HG02981 (cell line): ENCODE data around the gene ZDHHC21.
A peak's percentile ranks its signal among the peaks of the same experiment; 100 is the strongest.

Experiments
- ATAC-seq: cut with Tn5 transposase; IDR thresholded peaks from one replicate; pipeline ENCODE4 v1.9.1; 2021; ENCODE audit warnings: mild to moderate bottlenecking, moderate library complexity; ENCODE audit not compliant: unreplicated experiment

Gene ZDHHC21

DNA sequence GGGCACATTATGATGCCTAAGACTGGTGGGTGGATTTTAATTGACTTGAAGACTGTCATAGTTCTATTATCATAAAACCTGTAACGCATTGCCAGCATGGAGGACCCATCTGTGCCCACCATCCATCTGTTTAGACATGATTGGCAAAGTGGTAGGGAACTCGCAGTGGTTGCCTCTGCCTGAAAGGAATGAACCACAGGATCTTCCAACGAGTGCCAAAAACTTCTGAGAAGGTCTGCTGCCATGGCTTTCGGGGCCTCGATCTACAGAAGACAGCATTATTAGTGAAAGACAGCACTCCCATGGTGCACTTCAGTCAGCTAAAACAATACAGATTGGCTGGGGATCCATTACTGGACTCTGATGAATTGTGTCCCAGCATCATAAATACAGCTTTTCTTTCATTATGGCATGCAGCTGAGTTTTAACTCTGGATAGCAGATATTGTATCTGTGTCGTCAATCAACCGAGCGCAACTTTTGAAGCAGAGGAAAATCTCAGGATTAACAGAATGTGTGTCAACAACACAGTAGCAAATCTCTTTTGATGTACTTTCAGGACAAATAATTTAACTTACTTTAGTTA, 74.3 kb downstream of the ZDHHC21 start:
- ATAC-seq, result no peak

DNA sequence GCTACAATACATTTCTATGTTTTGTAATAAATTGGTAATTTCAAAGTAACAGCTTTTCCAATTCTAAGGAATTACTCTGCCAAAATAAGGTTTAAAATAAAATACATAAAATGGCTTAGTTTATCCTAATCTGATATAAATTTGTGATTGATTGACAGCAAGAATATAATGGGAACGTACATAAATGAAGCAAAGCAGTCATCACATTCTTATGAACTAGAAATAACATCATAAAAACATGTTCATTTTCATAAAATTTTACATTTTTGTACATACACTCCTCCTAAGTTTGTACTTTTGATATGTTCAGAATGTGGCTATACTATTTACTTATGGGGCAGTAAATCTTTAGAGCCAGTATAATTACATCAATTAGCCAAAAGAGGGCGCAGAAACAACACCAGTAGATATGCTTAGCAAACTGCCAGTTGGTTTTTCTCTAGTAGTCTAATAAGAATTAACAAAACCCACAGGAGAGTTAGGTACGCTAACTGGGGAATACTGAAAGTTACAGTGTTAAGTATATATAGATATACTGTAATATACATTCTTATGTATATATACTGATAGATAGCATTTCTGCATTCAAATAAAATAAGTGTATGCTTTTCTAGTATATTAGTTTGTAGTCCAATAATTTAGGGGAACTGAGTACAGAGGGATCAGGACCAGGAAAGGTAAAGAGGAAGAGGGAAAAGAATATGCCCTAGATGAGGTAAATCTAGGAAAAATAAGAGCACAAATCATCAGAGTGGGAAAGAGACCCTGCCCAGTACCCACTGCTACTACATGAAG, 76.8 kb downstream of the ZDHHC21 start:
- peak; percentile 88 for ATAC-seq

DNA sequence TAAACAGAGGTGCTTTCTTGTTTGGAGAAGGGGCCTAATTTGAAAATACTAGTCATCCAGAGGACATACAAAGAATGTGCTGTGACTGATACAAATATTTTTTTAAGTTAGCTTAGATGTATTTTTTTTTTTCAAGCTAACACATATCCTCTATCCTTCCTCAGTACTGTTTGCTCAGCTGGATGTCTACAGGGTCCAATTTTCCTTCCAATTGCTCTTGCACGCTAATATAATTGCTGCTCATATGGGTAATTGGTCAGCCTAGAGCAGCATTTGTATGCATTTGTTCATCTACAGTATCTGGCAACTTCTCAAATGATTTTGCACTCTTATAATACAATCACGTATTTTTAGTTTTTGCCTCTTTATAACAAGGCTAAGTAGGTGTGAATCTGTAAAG, 84.7 kb downstream of the ZDHHC21 start:
- no peak for ATAC-seq

DNA sequence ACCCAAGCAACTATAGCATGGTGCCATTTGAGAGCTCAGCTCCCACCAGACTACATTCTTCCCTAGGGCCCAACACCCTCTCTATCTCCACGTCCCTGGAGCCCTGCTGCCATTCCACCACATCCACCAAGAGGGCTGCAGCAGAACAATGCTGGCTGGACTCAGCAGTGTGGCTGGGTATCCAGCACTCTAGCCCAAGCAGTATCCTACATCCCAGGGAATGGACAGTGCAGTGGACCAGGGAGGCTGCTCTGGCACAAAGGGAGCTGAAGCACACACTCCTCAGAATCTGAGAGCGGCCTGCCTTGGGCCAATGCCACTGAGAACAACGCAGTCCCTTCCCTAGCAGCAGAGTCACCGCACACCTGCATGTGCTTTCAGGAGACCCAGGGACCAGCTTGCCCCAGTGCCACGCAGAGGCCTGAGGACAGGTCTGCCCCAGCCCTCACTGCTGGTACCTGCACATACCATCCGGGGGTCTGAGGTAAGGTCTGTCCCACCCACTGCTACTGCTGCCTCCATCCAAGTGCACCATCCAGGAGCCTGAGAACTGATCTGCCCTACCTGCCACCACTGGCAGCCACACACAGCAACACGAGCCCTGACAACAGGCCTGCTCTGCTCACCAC, 95.9 kb downstream of the ZDHHC21 start:
- no peak for ATAC-seq

DNA sequence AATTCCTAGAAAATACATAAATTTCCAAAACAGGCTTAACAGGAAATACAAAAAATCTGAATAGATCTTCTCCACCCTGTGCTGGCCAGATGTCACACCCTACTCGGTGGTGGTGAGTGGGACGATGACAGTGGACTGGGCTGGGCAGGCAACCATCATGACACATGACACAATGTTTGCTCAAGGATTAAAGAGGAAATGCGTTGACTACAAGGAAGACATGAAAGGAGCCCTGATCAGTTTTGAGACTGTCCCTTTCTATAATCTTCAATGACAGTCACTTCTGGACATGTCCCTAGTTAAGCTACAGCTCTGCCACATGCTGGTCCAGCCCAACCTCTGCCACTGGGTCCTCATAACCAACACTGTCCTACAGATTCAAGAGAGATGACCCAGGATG, 99.8 kb downstream of the ZDHHC21 start:
- ATAC-seq, result no peak

DNA sequence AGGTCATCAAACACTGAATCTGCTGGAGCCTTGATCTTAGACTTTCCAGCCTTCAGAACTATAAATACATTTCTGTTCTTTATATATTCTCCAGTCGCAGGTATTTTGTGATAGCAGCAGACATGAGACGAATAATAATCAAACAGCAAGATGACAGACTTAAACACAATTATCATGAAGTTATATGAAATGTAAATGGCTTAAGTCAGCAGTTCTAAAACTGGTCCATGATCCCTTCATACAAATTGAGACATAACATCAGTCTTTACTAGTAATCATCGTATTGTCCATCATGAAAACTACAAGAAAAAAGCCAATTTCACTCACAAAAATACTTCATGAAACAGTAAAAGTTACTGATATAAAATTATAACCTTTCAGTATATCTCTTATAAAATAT, 101.8 kb downstream of the ZDHHC21 start:
- ATAC-seq, result no peak

DNA sequence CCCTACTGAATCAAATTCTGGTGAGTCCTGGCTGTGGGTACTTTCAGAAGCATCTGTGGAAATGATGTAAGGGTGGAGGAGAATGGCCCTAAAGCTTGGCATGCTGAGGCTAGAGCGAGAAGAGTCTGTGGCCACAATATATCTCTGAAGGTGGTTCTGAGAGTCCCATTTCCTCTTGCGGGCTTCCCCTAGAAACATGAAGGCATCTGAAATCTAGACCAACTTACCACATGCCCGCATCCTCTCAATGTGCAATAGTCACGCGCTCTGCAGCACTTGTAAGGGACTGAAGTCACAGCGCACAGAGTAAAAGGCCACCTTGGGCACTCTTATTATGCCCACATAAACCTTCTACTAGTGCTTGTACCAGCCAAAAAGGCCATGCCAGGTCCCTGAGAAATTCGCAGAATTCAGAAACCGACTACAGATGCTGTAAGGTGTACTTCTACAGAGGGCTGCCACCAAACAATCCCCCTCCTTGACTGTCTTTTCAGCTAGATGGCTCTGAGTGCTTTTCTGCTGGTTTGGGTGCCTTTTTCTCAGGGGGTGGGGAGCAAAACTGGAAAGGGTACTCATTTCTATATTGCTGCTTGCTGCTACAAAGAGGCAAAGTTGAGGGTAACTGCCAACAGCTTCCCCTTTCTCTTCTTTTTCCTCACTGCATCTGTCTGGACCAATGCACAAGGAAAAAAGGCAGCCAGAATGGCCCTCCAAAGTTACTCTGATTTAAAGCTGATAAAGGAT, 107.3 kb downstream of the ZDHHC21 start:
- peak; percentile 100 for ATAC-seq

DNA sequence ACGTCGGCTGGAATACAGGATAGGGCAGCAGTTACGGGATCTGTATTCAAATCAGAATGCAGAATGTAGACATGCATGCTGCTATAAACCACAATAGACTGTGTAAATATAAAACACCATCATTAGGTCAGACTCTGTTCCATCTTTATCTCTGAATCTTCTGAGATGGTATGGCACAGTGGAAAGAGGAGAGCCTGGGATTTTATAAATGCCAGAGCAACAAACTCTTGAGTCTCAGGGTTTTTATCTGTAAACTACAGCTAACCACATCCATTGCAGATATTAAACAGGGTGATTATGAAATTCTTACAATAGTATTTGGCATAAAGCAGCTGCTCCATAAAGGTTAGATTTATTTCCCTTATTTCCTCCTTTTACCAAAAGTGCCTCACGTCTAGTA, 108.7 kb downstream of the ZDHHC21 start:
- no peak for ATAC-seq

DNA sequence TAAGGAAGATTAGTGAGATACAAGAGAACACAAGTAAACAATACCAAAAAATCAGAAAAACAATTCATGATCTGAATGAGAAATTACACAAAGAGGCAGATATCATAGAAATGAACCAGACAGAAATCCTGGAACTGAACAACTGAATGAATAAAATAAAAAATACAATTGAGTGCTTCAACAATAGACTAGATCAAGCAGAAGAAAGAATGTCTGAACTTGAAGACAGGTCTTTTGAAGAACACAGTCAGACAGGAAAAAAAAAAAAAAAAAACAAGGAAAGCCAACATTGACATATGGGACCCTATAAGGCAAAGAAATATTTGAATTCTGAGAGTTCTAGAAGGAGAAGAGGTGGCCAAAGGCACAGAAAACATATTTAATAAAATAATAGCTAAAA, 115.2 kb downstream of the ZDHHC21 start:
- ATAC-seq, result no peak

DNA sequence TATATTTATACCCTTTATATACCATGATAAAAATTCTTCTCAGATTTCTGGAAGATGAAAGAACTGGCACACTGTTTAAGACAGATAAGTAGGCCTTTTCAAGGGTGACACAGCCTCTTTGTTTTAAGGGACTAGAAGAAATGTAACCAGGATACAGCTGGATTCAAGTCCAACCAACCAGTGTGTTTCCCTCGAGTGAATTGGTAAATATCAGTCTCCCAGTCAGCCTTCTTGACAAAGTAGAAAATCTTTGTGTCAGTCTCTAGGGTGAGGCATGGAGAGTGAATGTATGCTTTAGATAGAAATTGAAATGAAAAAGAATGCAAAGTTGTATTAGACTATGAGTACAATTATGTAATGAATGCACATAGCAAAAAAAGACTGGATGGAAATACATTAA, 119.1 kb downstream of the ZDHHC21 start:
- ATAC-seq, result no peak

DNA sequence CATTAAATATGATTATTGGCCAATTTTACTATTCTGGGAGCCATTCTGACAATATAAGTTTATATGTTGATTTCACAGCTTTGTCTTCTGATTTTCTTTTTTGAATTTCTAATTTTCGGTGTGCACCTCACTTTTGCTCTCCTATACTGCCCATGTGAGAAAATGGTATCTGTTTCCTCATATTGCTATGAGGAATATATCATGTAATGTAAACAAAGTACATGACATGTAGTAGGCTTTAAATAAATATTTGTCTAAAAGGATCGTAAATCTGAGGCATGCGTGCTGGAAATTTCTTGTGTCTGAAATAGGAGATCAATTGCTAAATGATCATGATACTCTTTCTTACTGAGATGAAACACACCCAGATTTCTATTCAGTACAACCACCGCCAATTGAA, 119.9 kb downstream of the ZDHHC21 start:
- no peak for ATAC-seq

DNA sequence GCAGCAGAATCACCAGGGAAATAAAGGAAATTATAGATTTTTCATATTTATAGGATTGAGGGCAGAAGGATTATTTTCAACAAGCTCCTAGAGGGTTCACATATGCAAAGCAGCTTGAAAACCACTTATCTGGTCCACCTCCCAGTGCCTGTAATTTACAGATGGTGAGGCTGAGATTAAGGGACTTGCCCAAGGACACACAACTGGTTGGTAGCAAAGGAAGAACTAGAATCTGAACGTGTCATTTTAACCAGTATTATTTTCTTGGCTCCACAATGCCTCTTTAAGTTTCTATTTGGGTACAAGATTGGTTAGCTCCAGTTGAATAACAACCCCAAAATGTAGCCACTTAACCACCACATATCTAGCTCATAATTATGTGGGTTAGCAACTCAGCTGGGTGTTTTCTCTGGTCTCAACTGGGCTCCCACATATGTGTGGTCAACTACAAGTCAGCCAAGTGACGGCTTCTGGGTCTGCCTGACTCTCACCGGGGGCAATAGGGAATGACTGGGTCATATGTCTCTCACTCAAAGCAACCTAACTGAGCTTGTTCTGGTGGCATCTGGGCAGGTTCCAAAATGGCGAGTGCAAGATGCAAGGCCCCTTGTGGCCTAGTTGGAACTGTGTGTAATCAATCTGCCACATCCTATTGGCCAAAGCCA, 127.7 kb downstream of the ZDHHC21 start:
- ATAC-seq, result no peak

DNA sequence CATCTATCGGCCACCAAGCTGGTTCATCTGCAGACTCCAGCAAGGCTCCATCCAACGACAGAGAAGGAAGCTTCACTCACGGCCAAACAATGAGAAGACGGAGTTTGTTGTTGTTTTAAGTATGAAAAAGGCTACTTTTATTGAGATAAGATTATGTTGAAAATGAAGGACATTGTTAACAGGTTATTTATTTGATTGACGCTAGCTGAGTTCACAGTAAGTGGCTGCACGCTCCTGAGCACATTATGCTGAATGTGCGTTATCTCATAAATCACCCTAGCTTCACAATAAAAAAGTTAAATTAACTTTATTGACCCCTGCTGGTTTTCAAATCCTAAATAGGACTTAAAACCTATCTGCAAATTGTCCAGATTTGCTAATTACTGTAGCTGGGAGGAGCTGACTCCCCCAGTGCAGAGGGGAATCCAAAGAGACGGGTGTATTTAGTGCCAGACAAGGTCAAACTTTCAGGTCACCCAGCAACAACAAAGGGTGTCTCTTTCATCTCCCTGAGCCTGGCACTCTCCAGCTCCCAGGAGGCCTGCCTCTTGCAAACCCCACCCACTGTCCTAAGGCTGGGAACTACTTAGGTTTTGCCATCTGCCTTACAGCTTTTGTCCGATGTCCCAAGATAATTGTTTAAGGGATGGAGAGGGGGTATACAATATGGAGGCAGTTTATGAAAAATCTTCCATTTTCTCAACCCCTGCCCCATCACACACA, 129.2 kb downstream of the ZDHHC21 start:
- no peak for ATAC-seq

DNA sequence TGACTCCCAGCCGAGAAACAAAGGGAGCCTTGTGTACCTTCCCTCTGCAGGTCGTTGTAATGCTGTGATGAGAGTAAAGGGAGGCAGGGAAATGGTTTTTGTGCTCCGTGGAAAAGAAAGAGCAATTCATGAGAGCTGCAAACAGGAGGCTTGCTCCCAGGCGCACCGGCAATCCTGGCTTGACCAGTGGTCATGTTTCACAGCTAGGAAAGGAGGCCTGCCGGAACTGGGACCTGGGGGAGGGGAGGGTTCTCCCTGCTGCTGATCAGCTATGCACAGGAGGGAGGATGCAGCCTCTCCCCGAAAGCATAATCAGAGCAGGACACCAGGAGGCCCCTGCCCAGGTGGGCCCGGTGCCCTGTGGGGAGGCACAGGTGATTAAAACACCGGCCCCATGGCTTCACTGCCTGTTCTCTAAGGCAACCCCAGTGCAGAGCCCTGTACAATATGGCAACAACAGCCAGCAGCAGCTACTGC, 131.3 kb downstream of the ZDHHC21 start:
- no peak for ATAC-seq
